Osteocyte (in vitro differentiated cells): Measurements from ENCODE around the gene DGKD. TPM values are rescaled to one million over a fixed set of nuclear protein-coding genes. Genes with fewer than 3 reads are reported as not detected.
A peak's percentile ranks its signal among the peaks of the same experiment; 100 is the strongest.

Experiments used
- DNase-seq: peaks from one replicate; pipeline ENCODE4 v3.0.0; 2021; ENCODE audit warnings: mixed read lengths; ENCODE audit not compliant: unreplicated experiment; ENCODE audit errors: extremely low spot score
- H3K27ac Mint-ChIP-seq: one replicate; pipeline ENCODE4 v1.8.0; 2021; ENCODE audit warnings: mild to moderate bottlenecking, mixed read lengths; ENCODE audit not compliant: unreplicated experiment
- H3K27me3 Mint-ChIP-seq: one replicate; pipeline ENCODE4 v1.8.0; 2021; ENCODE audit warnings: mixed read lengths; ENCODE audit not compliant: unreplicated experiment
- H3K36me3 Mint-ChIP-seq: one replicate; pipeline ENCODE4 v1.8.0; 2021; ENCODE audit warnings: mixed read lengths; ENCODE audit not compliant: unreplicated experiment
- H3K4me1 Mint-ChIP-seq: one replicate; pipeline ENCODE4 v1.8.0; 2021; ENCODE audit warnings: mixed read lengths; ENCODE audit not compliant: unreplicated experiment
- H3K4me3 Mint-ChIP-seq: one replicate; pipeline ENCODE4 v1.8.0; 2021; ENCODE audit warnings: mild to moderate bottlenecking, moderate library complexity, mixed read lengths; ENCODE audit not compliant: unreplicated experiment
- H3K9me3 Mint-ChIP-seq: one replicate; pipeline ENCODE4 v1.8.0; 2021; ENCODE audit warnings: mixed read lengths; ENCODE audit not compliant: unreplicated experiment
- CTCF ChIP-seq: fragments of 200-600 bp; sonication (generic); IDR thresholded peaks from 2 replicates; pipeline ENCODE4 v1.5.0; 2021; ENCODE audit warnings: antibody characterized with exemption, mild to moderate bottlenecking, moderate library complexity
- long read RNA-seq: library from polyadenylated mRNA; unstranded; transcript quantifications from one replicate; pipeline ENCODE4 v2.0.0, GENCODE V29; 2021
- total RNA-seq: library from RNA; stranded (reverse); gene quantifications from 2 replicates; pipeline ENCODE4 v1.2.1, GENCODE V29; 2021

The DGKD gene
- total RNA-seq = 65.4 and 70.5 TPM in 2 replicates
- long read RNA-seq, partial matches to known transcripts = 11 of 20 reads
- long read RNA-seq, other reads (novel, unspliced or antisense) = 9 of 20 reads

DNA sequence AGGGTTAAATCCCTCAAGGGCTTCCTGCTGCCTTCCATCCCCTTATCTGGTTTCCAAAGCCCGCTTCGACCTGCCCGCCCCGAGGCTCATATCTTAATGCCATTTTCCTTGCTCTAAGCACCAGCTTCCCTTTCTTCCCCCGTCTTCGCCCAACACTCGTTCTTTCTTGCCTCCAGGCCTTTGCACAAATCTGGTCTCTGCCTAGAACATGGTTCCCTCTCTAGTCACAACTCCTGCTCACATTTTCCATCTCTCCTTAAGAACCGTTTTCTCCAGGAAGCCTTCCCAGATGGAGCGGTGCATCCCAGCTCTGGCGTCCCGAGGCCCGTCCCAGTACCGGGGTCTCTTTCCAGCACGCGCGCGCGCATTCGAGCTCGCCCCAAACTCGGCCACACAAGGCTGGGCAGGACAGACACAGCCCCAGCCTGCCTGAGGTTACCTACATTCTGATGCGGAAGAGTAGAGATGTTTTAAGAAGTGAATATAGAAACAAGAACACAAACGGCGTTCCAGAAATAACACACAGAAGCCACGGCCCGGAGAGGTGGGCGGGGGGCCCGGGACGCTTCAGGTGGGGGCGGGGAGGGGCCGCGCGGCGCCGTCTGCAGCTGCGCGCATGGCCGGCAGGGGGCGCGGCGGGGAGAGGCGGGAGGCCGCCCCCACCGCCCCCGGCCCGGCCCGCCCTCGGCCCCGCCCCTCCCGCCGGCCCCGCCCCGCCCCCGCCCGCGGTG is at the start of gene DGKD:
Gene DGKD (plus strand): TSS at position 726 of the 731 bp plus-strand sequence. CDS start 25 bp downstream, outside the sequence.
- Mint-ChIP-seq H3K9me3 (no peaks in the 10 kb centered on the region), H3K27ac (peak within 1 kb of the TSS; percentile 92), H3K4me3 (peak within 1 kb of the TSS; percentile 77), H3K36me3 (no peaks in the 10 kb centered on the region), H3K27me3 (no peaks in the 10 kb centered on the region), H3K4me1 (peaks cover 77% of the 10 kb centered on the region)
- peak; percentile 45 for TF ChIP-seq CTCF
- DNase-seq = no peak

- no peak for TF ChIP-seq CTCF
- Mint-ChIP-seq H3K27ac (no peak within 1 kb of the TSS), H3K9me3 (no peaks in the 10 kb centered on the region), H3K36me3 (no peaks in the 10 kb centered on the region), H3K4me1 (no peaks in the 10 kb centered on the region), H3K27me3 (peaks cover 6% of the 10 kb centered on the region), H3K4me3 (no peak within 1 kb of the TSS)
- no peak for DNase-seq
These were observed 46.7 kb upstream of the DGKD start, which contains the start of gene SAG for GRCh38 chr2:233307565-233307964. Gene SAG (plus strand): TSS chr2:233307816. CDS start chr2:233309190, 1,374 bp downstream.

DNA sequence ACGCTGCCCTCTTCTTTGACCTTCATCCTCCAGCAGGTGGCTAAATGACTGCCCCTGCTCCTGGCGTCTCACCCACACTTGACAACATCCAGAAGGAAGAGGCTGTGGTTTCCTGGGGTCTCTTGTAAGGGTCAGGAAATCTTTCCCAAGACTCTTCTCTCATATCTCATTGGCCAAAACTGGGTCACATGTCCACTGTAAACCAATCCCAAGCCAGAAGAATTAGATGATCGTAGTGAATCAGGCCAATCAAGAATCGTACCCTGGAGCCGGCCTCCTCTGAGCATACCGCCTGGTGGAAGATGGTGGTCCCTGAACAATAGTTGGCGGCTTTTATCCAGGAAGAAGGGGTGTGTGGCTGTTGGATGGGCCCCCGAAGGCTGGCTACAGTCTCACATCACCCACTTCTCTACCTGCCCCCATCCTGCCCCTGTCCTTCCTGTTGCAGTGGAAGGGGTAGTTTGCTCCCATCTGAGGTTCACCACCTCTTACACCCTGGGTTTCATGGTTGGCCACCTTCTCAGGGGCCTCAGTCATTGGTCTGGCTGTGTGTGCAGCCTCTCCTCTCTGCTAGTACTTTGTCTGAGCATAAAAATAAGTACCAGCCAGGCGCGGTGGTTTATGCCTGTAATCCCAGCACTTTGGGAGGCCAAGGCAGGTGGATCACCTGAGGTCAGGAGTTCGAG is 42.9 kb upstream of the DGKD start:
- no peak for TF ChIP-seq CTCF
- Mint-ChIP-seq H3K4me1 (no peaks in the 10 kb centered on the region), H3K27me3 (peaks cover 10% of the 10 kb centered on the region), H3K4me3 (no peak overlapping the region), H3K9me3 (no peaks in the 10 kb centered on the region), H3K27ac (no peak overlapping the region), H3K36me3 (no peaks in the 10 kb centered on the region)
- DNase-seq = no peak

DNA sequence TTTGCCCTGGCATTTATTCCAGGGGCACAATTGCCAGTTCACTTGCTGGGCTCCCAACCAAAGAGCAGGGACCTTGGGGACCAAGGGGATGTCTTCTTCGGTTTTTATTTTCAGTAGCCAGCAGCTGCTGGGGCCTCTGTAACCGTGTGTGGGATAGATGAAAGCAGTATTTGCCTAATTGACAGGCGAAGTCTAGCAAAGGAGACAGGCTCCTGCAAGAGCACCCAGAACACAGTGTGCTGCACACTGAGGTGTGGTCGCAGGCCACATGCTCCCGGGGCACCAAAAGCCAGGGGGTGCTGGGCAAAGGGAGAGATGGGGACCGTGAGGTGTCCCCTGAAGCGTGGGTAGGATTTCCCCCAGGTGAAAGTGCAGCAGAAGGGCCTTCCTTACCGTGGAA is 41.4 kb upstream of the DGKD start:
- H3K4me3 Mint-ChIP-seq = no peak overlapping the region
- H3K27ac Mint-ChIP-seq = no peak overlapping the region
- H3K4me1 Mint-ChIP-seq = no peaks in the 10 kb centered on the region
- DNase-seq = no peak
- no peaks in the 10 kb centered on the region for H3K36me3 Mint-ChIP-seq
- H3K27me3 Mint-ChIP-seq = peaks cover 10% of the 10 kb centered on the region
- peaks cover 3% of the 10 kb centered on the region for H3K9me3 Mint-ChIP-seq
- TF ChIP-seq CTCF = no peak
